ENCODE results near the gene KCTD7.
"Not testable (repeated sequence)": the region's sequence is repeated elsewhere in the genome, so short reads cannot be mapped to it uniquely, and the experiment has no call there.

Gene KCTD7

DNA sequence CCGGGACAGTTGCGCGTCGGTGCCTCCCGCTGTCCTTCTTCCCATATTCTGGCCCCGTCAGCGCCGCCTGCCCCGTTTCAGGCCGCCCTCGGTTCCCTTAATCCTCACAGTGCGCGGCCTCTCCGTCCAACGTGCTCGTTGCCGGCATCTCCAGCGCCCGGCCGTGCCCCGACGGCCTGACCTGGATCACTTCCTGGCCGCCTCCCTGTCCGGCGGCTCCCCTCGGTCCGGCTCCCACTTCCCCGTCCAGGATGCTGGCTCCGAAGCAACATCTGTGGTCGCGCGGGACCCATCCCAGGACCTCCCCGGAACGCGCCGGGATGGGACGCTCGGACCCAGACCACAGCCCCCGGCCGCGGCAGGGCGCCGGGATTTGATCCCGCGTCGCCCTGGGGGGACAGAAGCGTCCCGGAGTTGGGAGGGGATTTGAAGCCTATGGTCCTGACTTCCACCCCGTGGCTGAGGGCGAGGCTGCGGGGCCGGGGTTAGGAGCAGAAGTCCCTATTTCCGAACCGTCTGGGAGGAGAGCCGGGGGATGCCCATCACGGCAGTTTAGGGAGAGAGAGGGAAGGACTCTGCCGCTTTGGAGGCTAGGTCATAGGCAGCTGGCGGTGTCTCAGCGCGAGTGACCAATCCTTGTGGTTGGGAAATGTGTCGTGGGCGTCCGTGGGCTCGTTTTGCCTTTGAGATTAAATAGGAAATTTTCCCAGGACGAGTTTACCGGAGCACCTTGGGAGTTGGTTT, 53.8 kb downstream of the KCTD7 start:
- no peak for DNase-seq

- DNase-seq: not testable (repeated sequence)
These were observed 54.6 kb downstream of the KCTD7 start for GRCh38 chr7:66683094-66683769.

DNA sequence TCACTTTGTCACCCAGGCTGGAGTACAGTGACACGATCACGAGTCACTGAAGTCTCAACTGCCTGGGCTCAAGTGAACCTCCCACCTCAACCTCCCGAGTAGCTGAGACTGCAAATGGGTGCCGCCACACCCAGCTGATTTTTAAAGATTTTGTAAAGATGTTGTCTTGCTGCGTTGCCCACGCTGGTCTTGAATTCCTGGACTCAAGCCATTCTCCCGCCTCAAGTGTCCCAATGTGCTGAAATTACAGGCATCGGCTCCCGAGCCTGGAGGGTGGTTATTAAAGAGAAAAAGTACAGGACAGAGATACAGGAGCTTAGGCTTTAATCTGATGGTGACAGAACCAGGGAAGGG, 55.1 kb downstream of the KCTD7 start:
- DNase-seq: no peak

GRCh38 chr7:66685663-66686062, 57.0 kb downstream of the KCTD7 start:
- DNase-seq: not testable (repeated sequence)

DNA sequence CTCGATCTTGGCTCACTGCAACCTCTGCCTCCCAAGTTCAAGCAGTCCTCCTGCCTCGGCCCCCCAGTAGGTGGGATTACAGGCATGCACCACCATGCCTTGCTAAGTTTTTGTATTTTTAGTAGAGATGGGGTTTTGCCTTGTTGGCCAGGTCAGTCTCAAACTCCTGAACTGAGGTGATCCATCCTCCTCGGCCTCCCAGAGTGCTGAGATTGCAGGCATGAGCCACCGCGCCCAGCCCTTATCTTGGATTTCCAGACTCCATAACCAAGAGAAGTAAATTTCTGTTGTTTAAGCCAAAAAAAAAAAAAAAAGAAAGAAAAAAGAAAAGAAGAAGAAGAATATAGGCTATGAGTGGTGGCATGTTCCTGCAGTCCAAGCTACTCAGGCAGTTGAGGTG, 58.5 kb downstream of the KCTD7 start:
- DNase-seq: no peak

DNA sequence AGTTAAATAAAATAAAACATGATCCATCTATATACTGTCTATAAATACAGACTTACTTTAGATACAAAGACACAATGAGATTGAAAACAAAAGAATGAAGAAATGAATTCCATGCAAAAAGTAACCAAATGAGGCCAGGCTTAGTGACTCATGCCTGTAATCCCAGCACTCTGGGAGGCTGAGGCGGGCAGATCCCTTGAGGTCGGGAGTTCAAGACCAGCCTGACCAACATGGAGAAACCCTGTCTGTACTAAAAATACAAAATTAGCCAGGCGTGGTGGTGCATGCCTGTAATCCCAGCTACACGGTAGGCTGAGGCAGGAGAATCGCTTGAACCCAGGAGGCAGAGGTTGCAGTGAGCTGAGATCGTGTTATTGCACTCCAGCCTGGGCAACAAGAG, 59.0 kb downstream of the KCTD7 start:
- not testable (repeated sequence) for DNase-seq

DNA sequence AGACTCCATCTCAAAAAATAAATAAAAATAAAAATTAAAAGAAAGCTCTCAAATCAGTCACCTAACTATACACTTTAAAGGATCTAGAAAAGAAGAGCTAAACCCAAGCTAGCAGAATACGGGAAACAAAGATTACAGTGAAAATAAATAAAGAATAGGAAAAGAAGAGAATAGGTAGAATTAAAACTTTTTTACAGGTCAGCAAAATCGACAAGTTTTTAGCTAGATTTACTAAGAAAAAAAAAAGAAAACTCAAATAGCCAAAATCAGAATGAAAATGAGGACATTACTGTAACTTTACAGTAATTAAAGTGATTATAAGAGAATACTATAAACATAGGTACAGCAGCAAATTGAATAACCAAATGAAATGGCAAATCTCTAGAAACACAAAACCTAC, 60.4 kb downstream of the KCTD7 start:
- no peak for DNase-seq

DNA sequence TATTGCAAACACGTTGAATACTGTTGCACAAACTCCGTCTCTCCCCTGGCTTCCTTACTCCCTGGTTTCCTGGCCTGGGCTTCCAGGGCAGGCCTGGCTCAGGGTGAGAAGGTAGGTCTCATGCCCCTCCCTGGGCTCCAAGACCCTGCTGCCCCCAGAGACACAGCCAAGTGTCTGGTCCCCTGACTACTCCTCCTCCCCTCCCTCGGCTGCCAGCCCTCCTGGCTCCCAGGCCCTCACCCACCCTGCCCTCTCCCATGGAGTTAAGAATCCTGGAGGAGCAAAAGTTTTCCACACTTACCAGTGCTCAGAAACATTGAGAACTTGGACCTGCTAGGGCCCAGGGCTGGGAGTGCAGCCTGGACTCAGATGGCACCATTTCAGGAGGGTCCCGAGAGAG, 64.7 kb downstream of the KCTD7 start:
- no peak for DNase-seq
